ENCODE results near the gene ADO. TPM values are rescaled to one million over a fixed set of nuclear protein-coding genes. Genes with fewer than 3 reads are reported as not detected.

Gene ADO
- total RNA-seq, 4 donors from 2014 or later, result 19.5 to 28.1 (median 23.4) TPM

- H3K4me1 ChIP-seq, result peaks cover 19 to 54% (median 44%) of the 10 kb centered on the region in 4 donors
- H3K4me3 ChIP-seq, result peak overlapping the region; percentile 75 to 97 (median 90)
- peaks cover 0 to 20% (median 0%) of the 10 kb centered on the region in 4 donors for H3K36me3 ChIP-seq
- H3K27me3 ChIP-seq, result no peaks in the 10 kb centered on the region
- no peak for TF ChIP-seq POLR2AphosphoS5 (IDR thresholded peaks at IDR 0.05)
- TF ChIP-seq CTCF (IDR thresholded peaks at IDR 0.05), result no peak
- no peak for TF ChIP-seq EP300 (IDR thresholded peaks at IDR 0.05)
- TF ChIP-seq POLR2A (IDR thresholded peaks at IDR 0.05; ENCODE audit: low read depth), result no peak
- peak overlapping the region in 3 of 4 donors; percentile 94 to 95 (median 94) for H3K27ac ChIP-seq (replicated peaks in 1 of 4)
- no peak for DNase-seq (ENCODE audit: extremely low spot score)
- intact Hi-C loops (cut with DNase I), result no loop called here
- 39% methylated on average over 1 of the region's 1 CpG for WGBS
- H3K9me3 ChIP-seq, result no peaks in the 10 kb centered on the region
Observed at GRCh38 chr10:62806251-62806650, 1.7 kb downstream of the ADO start.

GRCh38 chr10:62810156-62810902, 5.8 kb downstream of the ADO start:
- intact Hi-C loops (cut with DNase I), result no loop called here
- 87% methylated on average over 8 of the region's 8 CpGs for WGBS
- Histone ChIP-seq H3K27me3 (peaks cover 0 to 11% (median 4%) of the 10 kb centered on the region in 4 donors), H3K4me3 (no peak overlapping the region), H3K27ac (replicated peaks in 1 of 4) (no peak overlapping the region), H3K4me1 (peaks cover 27 to 53% (median 46%) of the 10 kb centered on the region in 4 donors), H3K9me3 (no peaks in the 10 kb centered on the region), H3K36me3 (peaks cover 0 to 20% (median 0%) of the 10 kb centered on the region in 4 donors)
- DNase-seq (ENCODE audit: extremely low spot score), result no peak
- no peak for TF ChIP-seq CTCF (IDR thresholded peaks at IDR 0.05)

GRCh38 chr10:62811159-62811875, 6.8 kb downstream of the ADO start:
- no peak overlapping the region for H3K27ac ChIP-seq (replicated peaks in 1 of 4)
- H3K36me3 ChIP-seq, result peaks cover 0 to 20% (median 0%) of the 10 kb centered on the region in 4 donors
- peaks cover 0 to 16% (median 6%) of the 10 kb centered on the region in 4 donors for H3K27me3 ChIP-seq
- TF ChIP-seq POLR2A (IDR thresholded peaks at IDR 0.05; ENCODE audit: low read depth) (no peak), CTCF (IDR thresholded peaks at IDR 0.05) (no peak), POLR2AphosphoS5 (IDR thresholded peaks at IDR 0.05) (no peak), EP300 (IDR thresholded peaks at IDR 0.05) (no peak)
- WGBS, result 88% methylated on average over 10 of the region's 10 CpGs
- intact Hi-C loops (cut with DNase I), result no loop called here
- peaks cover 25 to 52% (median 44%) of the 10 kb centered on the region in 4 donors for H3K4me1 ChIP-seq
- no peak overlapping the region for H3K4me3 ChIP-seq
- no peak for DNase-seq (ENCODE audit: extremely low spot score)
- H3K9me3 ChIP-seq, result no peaks in the 10 kb centered on the region

GRCh38 chr10:62812672-62813439, 8.3 kb downstream of the ADO start:
- H3K9me3 ChIP-seq, result no peaks in the 10 kb centered on the region
- no peak overlapping the region for H3K4me3 ChIP-seq
- 97% methylated on average over 10 of the region's 13 CpGs for WGBS
- peaks cover 24 to 47% (median 37%) of the 10 kb centered on the region in 4 donors for H3K4me1 ChIP-seq
- peaks cover 0 to 14% (median 0%) of the 10 kb centered on the region in 4 donors for H3K36me3 ChIP-seq
- H3K27ac ChIP-seq (replicated peaks in 1 of 4), result no peak overlapping the region
- H3K27me3 ChIP-seq, result peaks cover 0 to 16% (median 6%) of the 10 kb centered on the region in 4 donors
- DNase-seq (ENCODE audit: extremely low spot score), result no peak
- intact Hi-C loops (cut with DNase I), result no loop called here
- no peak for TF ChIP-seq EP300 (IDR thresholded peaks at IDR 0.05)
- TF ChIP-seq POLR2A (IDR thresholded peaks at IDR 0.05; ENCODE audit: low read depth), result no peak
- TF ChIP-seq CTCF (IDR thresholded peaks at IDR 0.05), result no peak
- no peak for TF ChIP-seq POLR2AphosphoS5 (IDR thresholded peaks at IDR 0.05)

Data from esophagus muscularis mucosa (tissue), 4 donors.